Uterus (tissue), 2 donors: Measurements from ENCODE around the gene GNAT1.

Experiments used
- POLR2A ChIP-seq, 2 donors: fragments of 450-650 bp; IDR thresholded peaks; one replicate each; pipeline ENCODE4 v1.6.1; 2016; ENCODE audit warnings: antibody characterized with exemption in 2 of 2, mild to moderate bottlenecking in 1 of 2, moderate library complexity in 1 of 2
- TF ChIP-seq, protein P1 (sequence below), 4 experiments: fragments of 200-600 bp in 2 of 4; fragments of 450-650 bp in 2 of 4; sonication (generic) in 2 of 4; IDR thresholded peaks; one replicate each; pipeline ENCODE4 v1.5.1; 2016 to 2019; ENCODE audit warnings: antibody characterized with exemption in 4 of 4, mild to moderate bottlenecking in 2 of 4, moderate library complexity in 1 of 4

GRCh38 chr3:50235716-50236483, 44.5 kb downstream of the GNAT1 start, which contains the start of gene GNAI2:
- peak; percentile 92 to 96 for TF ChIP-seq POLR2A (IDR thresholded peaks at IDR 0.05)
- TF ChIP-seq, protein P1, sequence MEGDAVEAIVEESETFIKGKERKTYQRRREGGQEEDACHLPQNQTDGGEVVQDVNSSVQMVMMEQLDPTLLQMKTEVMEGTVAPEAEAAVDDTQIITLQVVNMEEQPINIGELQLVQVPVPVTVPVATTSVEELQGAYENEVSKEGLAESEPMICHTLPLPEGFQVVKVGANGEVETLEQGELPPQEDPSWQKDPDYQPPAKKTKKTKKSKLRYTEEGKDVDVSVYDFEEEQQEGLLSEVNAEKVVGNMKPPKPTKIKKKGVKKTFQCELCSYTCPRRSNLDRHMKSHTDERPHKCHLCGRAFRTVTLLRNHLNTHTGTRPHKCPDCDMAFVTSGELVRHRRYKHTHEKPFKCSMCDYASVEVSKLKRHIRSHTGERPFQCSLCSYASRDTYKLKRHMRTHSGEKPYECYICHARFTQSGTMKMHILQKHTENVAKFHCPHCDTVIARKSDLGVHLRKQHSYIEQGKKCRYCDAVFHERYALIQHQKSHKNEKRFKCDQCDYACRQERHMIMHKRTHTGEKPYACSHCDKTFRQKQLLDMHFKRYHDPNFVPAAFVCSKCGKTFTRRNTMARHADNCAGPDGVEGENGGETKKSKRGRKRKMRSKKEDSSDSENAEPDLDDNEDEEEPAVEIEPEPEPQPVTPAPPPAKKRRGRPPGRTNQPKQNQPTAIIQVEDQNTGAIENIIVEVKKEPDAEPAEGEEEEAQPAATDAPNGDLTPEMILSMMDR (IDR thresholded peaks at IDR 0.05): peak in 1 of 4 experiments; percentile 28
